ENCODE results near the gene TCF20. TPM values are rescaled to one million over a fixed set of nuclear protein-coding genes. Genes with fewer than 3 reads are reported as not detected.

The TCF20 gene
- polyA plus RNA-seq, 3 donors, result 0.67 to 11.1 (median 0.99) TPM

DNA sequence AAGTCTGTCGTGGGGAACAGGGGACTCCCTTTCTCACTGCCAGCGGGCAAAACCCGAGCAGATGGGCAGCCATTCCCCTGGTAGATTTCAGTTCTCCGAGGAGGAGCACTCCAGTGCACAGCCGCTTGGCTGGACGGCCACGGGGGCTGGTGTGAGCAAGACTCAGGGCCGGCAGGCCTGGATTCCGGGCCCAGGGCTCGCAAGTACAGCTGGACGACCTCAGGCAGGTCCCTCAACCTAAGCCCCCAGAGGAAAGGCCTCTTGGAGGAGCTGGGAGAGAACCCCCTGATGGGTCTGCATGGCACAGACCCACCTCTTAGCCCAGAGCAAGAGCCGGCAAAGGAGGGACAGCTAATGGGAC is 31.3 kb upstream of the TCF20 start:
- H3K27ac ChIP-seq (ENCODE audit: low read depth in 1 of 2, low read length in 2 of 2), result no peak overlapping the region
- H3K36me3 ChIP-seq (replicated peaks in 1 of 2; ENCODE audit: control insufficient read depth in 1 of 2, insufficient read depth in 2 of 2, low read length in 2 of 2), result no peaks in the 10 kb centered on the region
- H2AFZ ChIP-seq (ENCODE audit: insufficient read depth, low read depth, low read length, poor library complexity, severe bottlenecking), result no peak overlapping the region
- peaks cover 55% of the 10 kb centered on the region for H3K4me1 Mint-ChIP-seq
- peaks cover 0 to 8% of the 10 kb centered on the region in 2 donors for H3K27me3 ChIP-seq (ENCODE audit: control insufficient read depth in 2 of 2, insufficient read depth in 2 of 2, low read length in 2 of 2)
- H3K27ac Mint-ChIP-seq, result no peak overlapping the region
- no peaks in the 10 kb centered on the region for H3K36me3 Mint-ChIP-seq
- H3K27me3 Mint-ChIP-seq (ENCODE audit: low read depth in 3 of 3), result peaks cover 8 to 24% (median 14%) of the 10 kb centered on the region in 3 donors
- H3K4me3 Mint-ChIP-seq, result no peak overlapping the region
- no peaks in the 10 kb centered on the region for H4K20me1 ChIP-seq (ENCODE audit: insufficient read depth, low read length)
- TF ChIP-seq, protein P1, sequence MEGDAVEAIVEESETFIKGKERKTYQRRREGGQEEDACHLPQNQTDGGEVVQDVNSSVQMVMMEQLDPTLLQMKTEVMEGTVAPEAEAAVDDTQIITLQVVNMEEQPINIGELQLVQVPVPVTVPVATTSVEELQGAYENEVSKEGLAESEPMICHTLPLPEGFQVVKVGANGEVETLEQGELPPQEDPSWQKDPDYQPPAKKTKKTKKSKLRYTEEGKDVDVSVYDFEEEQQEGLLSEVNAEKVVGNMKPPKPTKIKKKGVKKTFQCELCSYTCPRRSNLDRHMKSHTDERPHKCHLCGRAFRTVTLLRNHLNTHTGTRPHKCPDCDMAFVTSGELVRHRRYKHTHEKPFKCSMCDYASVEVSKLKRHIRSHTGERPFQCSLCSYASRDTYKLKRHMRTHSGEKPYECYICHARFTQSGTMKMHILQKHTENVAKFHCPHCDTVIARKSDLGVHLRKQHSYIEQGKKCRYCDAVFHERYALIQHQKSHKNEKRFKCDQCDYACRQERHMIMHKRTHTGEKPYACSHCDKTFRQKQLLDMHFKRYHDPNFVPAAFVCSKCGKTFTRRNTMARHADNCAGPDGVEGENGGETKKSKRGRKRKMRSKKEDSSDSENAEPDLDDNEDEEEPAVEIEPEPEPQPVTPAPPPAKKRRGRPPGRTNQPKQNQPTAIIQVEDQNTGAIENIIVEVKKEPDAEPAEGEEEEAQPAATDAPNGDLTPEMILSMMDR (IDR thresholded peaks at IDR 0.05), result no peak
- no peak for DNase-seq
- H3K9ac ChIP-seq (ENCODE audit: insufficient read depth, low read length, poor library complexity, severe bottlenecking), result no peak overlapping the region
- H3K79me2 ChIP-seq (ENCODE audit: insufficient read depth, low read length), result no peaks in the 10 kb centered on the region
- H3K9me3 Mint-ChIP-seq, result peaks cover 0 to 2% (median 0%) of the 10 kb centered on the region in 7 donors
- no peaks in the 10 kb centered on the region for H3K9me3 ChIP-seq (replicated peaks in 1 of 2; ENCODE audit: control insufficient read depth in 1 of 2, insufficient read depth in 1 of 2, low read length in 2 of 2)
- no peak overlapping the region for H3K4me2 ChIP-seq (replicated peaks; ENCODE audit: extremely low read depth, low read length, poor library complexity, severe bottlenecking)
- 96% methylated on average over 4 of the region's 12 CpGs for WGBS (ENCODE audit: insufficient coverage)
- intact Hi-C loops (cut with micrococcal nuclease), result loop anchor here in 1 of 2 donors (5.0 kb wide), 1 partner anchor 66 kb away; no protein-coding TSS in a partner anchor
- H3K4me3 ChIP-seq (replicated peaks in 1 of 3; ENCODE audit: low read depth in 2 of 3, low read length in 3 of 3), result no peak overlapping the region
- peaks cover 36 to 59% of the 10 kb centered on the region in 2 donors for H3K4me1 ChIP-seq (ENCODE audit: control insufficient read depth in 1 of 2, insufficient read depth in 2 of 2, low read length in 2 of 2)

- DNase-seq, result peak in 2 of 3 donors; percentile 30 to 35
- Histone ChIP-seq H2AFZ (ENCODE audit: insufficient read depth, low read depth, low read length, poor library complexity, severe bottlenecking) (no peak overlapping the region), H3K4me3 (replicated peaks in 1 of 3; ENCODE audit: low read depth in 2 of 3, low read length in 3 of 3) (peak overlapping the region in 1 of 3 experiments; percentile 69), H4K20me1 (ENCODE audit: insufficient read depth, low read length) (no peaks in the 10 kb centered on the region), H3K36me3 (replicated peaks in 1 of 2; ENCODE audit: control insufficient read depth in 1 of 2, insufficient read depth in 2 of 2, low read length in 2 of 2) (no peaks in the 10 kb centered on the region), H3K27ac (ENCODE audit: low read depth in 1 of 2, low read length in 2 of 2) (peak overlapping the region in 1 of 2 donors; percentile 76), H3K27me3 (ENCODE audit: control insufficient read depth in 2 of 2, insufficient read depth in 2 of 2, low read length in 2 of 2) (peaks cover 0 to 8% of the 10 kb centered on the region in 2 donors), H3K9me3 (replicated peaks in 1 of 2; ENCODE audit: control insufficient read depth in 1 of 2, insufficient read depth in 1 of 2, low read length in 2 of 2) (no peaks in the 10 kb centered on the region), H3K4me2 (replicated peaks; ENCODE audit: extremely low read depth, low read length, poor library complexity, severe bottlenecking) (peak overlapping the region; percentile 75), H3K9ac (ENCODE audit: insufficient read depth, low read length, poor library complexity, severe bottlenecking) (no peak overlapping the region), H3K4me1 (ENCODE audit: control insufficient read depth in 1 of 2, insufficient read depth in 2 of 2, low read length in 2 of 2) (peaks cover 41 to 64% of the 10 kb centered on the region in 2 donors), H3K79me2 (ENCODE audit: insufficient read depth, low read length) (no peaks in the 10 kb centered on the region)
- intact Hi-C loops (cut with micrococcal nuclease), result loop anchor here in 1 of 2 donors (5.0 kb wide), 1 partner anchor 66 kb away; no protein-coding TSS in a partner anchor
- H3K4me3 Mint-ChIP-seq, result peak overlapping the region; percentile 57 to 87
- peaks cover 0 to 2% (median 0%) of the 10 kb centered on the region in 7 donors for H3K9me3 Mint-ChIP-seq
- peak overlapping the region in 4 of 7 donors; percentile 17 to 68 (median 51) for H3K27ac Mint-ChIP-seq
- no peaks in the 10 kb centered on the region for H3K36me3 Mint-ChIP-seq
- H3K27me3 Mint-ChIP-seq (ENCODE audit: low read depth in 3 of 3), result peaks cover 8 to 27% (median 12%) of the 10 kb centered on the region in 3 donors
- 42% methylated on average over 7 of the region's 13 CpGs for WGBS (ENCODE audit: insufficient coverage)
- TF ChIP-seq, protein P1 (IDR thresholded peaks at IDR 0.05), result no peak
- H3K4me1 Mint-ChIP-seq, result peaks cover 58% of the 10 kb centered on the region
These were observed 30.8 kb upstream of the TCF20 start for GRCh38 chr22:42301077-42301741.
